GM12875 (cell line): ENCODE data around the gene ANXA9.

Experiments used
- H3K4me3 ChIP-seq: one replicate; pipeline ENCODE4 v1.5.1; 2011; ENCODE audit warnings: low read depth, low read length, control low read depth
- CTCF ChIP-seq: IDR thresholded peaks from 2 replicates; pipeline ENCODE4 v1.5.1; 2011; ENCODE audit warnings: low read depth, mild to moderate bottlenecking, control low read depth, inconsistent platforms, low read length, moderate library complexity, borderline replicate concordance; ENCODE audit not compliant: insufficient read depth

ANXA9 gene

GRCh38 chr1:151026460-151026859 is 44.4 kb downstream of the ANXA9 start:
- TF ChIP-seq CTCF, result no peak
- no peak overlapping the region for H3K4me3 ChIP-seq

GRCh38 chr1:151032164-151032563 is 50.1 kb downstream of the ANXA9 start:
- TF ChIP-seq CTCF, result no peak
- H3K4me3 ChIP-seq, result no peak overlapping the region

GRCh38 chr1:151035167-151035566 is 53.1 kb downstream of the ANXA9 start:
- H3K4me3 ChIP-seq, result no peak overlapping the region
- TF ChIP-seq CTCF, result no peak

GRCh38 chr1:151036356-151036755 is 54.3 kb downstream of the ANXA9 start, which contains the start of gene BNIPL:
Gene BNIPL (plus strand): TSS chr1:151036586. CDS start chr1:151036726, 140 bp downstream.
- no peak for TF ChIP-seq CTCF
- no peak within 1 kb of the TSS for H3K4me3 ChIP-seq

- H3K4me3 ChIP-seq, result no peak overlapping the region
- TF ChIP-seq CTCF, result no peak
Measured at GRCh38 chr1:151037032-151037431, 54.9 kb downstream of the ANXA9 start.

- H3K4me3 ChIP-seq, result no peak overlapping the region
- TF ChIP-seq CTCF, result no peak
Measured at GRCh38 chr1:151039521-151039920, 57.4 kb downstream of the ANXA9 start.

- no peak for TF ChIP-seq CTCF
- H3K4me3 ChIP-seq, result no peak overlapping the region
Measured at GRCh38 chr1:151043163-151043562, 61.1 kb downstream of the ANXA9 start.
